GM18867 (cell line): ENCODE results near the gene ELF3.
"Not testable (repeated sequence)": the region's sequence is repeated elsewhere in the genome, so short reads cannot be mapped to it uniquely, and the experiment has no call there.

ENCODE experiments used
- ATAC-seq: cut with Tn5 transposase; IDR thresholded peaks from one replicate; pipeline ENCODE4 v1.9.1; 2021; ENCODE audit warnings: mild to moderate bottlenecking, moderate library complexity; ENCODE audit not compliant: unreplicated experiment

ELF3 gene

DNA sequence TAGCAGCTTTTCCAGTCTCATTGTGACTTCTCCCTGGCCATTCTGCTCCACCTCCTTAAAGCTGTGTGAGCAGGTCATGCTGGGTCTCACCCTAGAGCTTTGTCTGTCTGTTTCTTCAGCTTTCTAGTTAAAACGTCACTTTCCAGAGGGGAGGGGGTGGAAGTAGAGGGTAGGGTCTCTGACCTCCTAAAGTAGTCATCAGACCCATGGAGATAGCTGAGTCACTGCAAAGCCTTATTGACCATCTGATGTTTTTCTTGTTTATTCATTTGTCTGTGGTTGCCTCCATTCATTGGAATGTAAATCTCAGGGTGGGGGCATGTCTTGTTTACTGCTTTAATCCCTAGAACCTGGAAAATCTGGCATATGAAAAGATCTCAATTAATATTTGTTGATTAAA lies 52.7 kb downstream of the ELF3 start:
- ATAC-seq: no peak

DNA sequence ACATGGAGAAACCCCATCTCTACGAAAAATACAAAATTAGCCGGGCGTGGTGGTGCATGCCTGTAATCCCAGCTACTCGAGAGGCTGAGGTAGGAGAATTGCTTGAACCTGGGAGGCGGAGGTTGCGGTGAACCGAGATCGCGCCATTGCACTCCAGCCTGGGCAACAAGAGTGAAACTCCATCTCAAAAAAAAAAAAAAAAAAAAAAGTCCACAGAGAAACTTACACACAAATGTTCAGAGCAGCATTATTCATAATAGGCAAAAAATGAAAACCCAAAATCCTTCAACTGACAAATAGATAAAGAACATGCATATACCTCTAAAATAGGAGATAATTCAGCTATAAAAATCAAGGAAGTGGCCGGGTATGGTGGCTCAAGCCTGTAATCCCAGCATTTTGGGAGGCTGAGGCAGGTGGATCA lies 54.5 kb downstream of the ELF3 start:
- ATAC-seq: not testable (repeated sequence)
